Parathyroid adenoma (tissue), 2 donors: ENCODE data around the gene PLXNB2.

Experiments used
- H2AFZ ChIP-seq: fragments of 300-600 bp; sonication (generic); one replicate; pipeline ENCODE4 v1.7.0; 2017; ENCODE audit warnings: antibody characterized with exemption, mild to moderate bottlenecking
- H3K27ac ChIP-seq: fragments of 300-600 bp; sonication (generic); one replicate; pipeline ENCODE4 v1.7.0; 2017
- H3K27me3 ChIP-seq: fragments of 300-600 bp; sonication (generic); one replicate; pipeline ENCODE4 v1.7.0; 2017; ENCODE audit warnings: low read length; ENCODE audit not compliant: control insufficient read depth, insufficient read depth
- H3K36me3 ChIP-seq: fragments of 300-600 bp; sonication (generic); one replicate; pipeline ENCODE4 v1.7.0; 2017; ENCODE audit warnings: low read length; ENCODE audit not compliant: control insufficient read depth, insufficient read depth
- H3K4me1 ChIP-seq: fragments of 300-600 bp; sonication (generic); one replicate; pipeline ENCODE4 v1.7.0; 2017; ENCODE audit warnings: control low read depth
- H3K4me2 ChIP-seq: fragments of 300-600 bp; sonication (generic); one replicate; pipeline ENCODE4 v1.7.0; 2017; ENCODE audit warnings: low read length
- H3K4me3 ChIP-seq: fragments of 300-600 bp; sonication (generic); one replicate; pipeline ENCODE4 v1.7.0; 2017; ENCODE audit warnings: low read depth, low read length
- H3K79me2 ChIP-seq: fragments of 300-600 bp; sonication (generic); one replicate; pipeline ENCODE4 v1.7.0; 2017; ENCODE audit warnings: control low read depth
- H3K9ac ChIP-seq: fragments of 300-600 bp; sonication (generic); one replicate; pipeline ENCODE4 v1.7.0; 2017; ENCODE audit warnings: mild to moderate bottlenecking
- H3K9me3 ChIP-seq: fragments of 300-600 bp; sonication (generic); one replicate; pipeline ENCODE4 v1.7.0; 2017; ENCODE audit warnings: low read length; ENCODE audit not compliant: control insufficient read depth
- CTCF ChIP-seq: fragments of 300-600 bp; sonication (generic); IDR thresholded peaks from one replicate; pipeline ENCODE4 v1.7.0; 2017; ENCODE audit warnings: antibody characterized with exemption, mild to moderate bottlenecking
- donor health status: primary hyperparathyroidism.

Gene PLXNB2

GRCh38 chr22:50225200-50225969 is 82.1 kb downstream of the PLXNB2 start:
- H3K4me2 ChIP-seq = no peak overlapping the region
- no peaks in the 10 kb centered on the region for H3K9me3 ChIP-seq
- no peaks in the 10 kb centered on the region for H3K4me1 ChIP-seq
- H2AFZ ChIP-seq = no peak overlapping the region
- H3K9ac ChIP-seq = no peak overlapping the region
- H3K27me3 ChIP-seq = no peaks in the 10 kb centered on the region
- H3K36me3 ChIP-seq = no peaks in the 10 kb centered on the region
- H3K27ac ChIP-seq = no peak overlapping the region
- no peak for TF ChIP-seq CTCF
- peaks cover 2% of the 10 kb centered on the region for H3K79me2 ChIP-seq
- no peak overlapping the region for H3K4me3 ChIP-seq
